Measurements from ENCODE around the gene UBE2F. TPM values are rescaled to one million over a fixed set of nuclear protein-coding genes. Genes with fewer than 3 reads are reported as not detected.
A peak's percentile ranks its signal among the peaks of the same experiment; 100 is the strongest.

UBE2F gene
- total RNA-seq, 5 donors from 2014 or later (not counting 1 experiment from before 2014, with no cell fraction given): 35.1 to 53.6 (median 37.3) TPM

- H3K4me1 ChIP-seq (ENCODE audit: control insufficient read depth in 1 of 2, extremely low read depth in 1 of 2, insufficient read depth in 2 of 2, low read length in 2 of 2): peaks cover 0 to 14% of the 10 kb centered on the region in 2 experiments
- no peaks in the 10 kb centered on the region for H3K36me3 ChIP-seq (ENCODE audit: control insufficient read depth in 2 of 2, extremely low read depth in 1 of 2, insufficient read depth in 1 of 2, low read length in 1 of 2)
- POLR2A ChIA-PET: no interaction called here
- CTCF ChIA-PET: interaction anchor here (0.7 kb wide), 2 partner anchors 153 to 358 kb away, joined by 3 to 11 read pairs; no protein-coding TSS in a partner anchor
- Mint-ChIP-seq H3K9me3 (peaks cover 0 to 4% (median 0%) of the 10 kb centered on the region in 3 donors), H3K27me3 (peaks cover 0 to 10% of the 10 kb centered on the region in 2 donors), H3K27ac (no peak overlapping the region), H3K4me1 (peaks cover 5 to 18% (median 7%) of the 10 kb centered on the region in 3 donors), H3K4me3 (no peak overlapping the region), H3K36me3 (no peaks in the 10 kb centered on the region)
- no CpG with 5 or more reads among the region's 3 CpGs for WGBS (ENCODE audit: insufficient coverage)
- ATAC-seq (replicated peaks in 1 of 4) (no peak), DNase-seq (no peak)
- peaks cover 0 to 20% of the 10 kb centered on the region in 2 experiments for H3K27me3 ChIP-seq (replicated peaks in 1 of 2; ENCODE audit: control insufficient read depth in 2 of 2, extremely low read depth in 1 of 2, insufficient read depth in 2 of 2, low read length in 1 of 2)
- no peak overlapping the region for H3K27ac ChIP-seq (ENCODE audit: low read length)
- no peak overlapping the region for H3K4me3 ChIP-seq (ENCODE audit: control insufficient read depth in 1 of 2, extremely low read depth in 1 of 2, low read length in 1 of 2)
- H3K9me3 ChIP-seq: no peaks in the 10 kb centered on the region
Measured at GRCh38 chr2:237951878-237952277, 14.9 kb upstream of the UBE2F start.

GRCh38 chr2:237952851-237953250, 14.0 kb upstream of the UBE2F start:
- H3K27ac Mint-ChIP-seq: no peak overlapping the region
- H3K4me1 Mint-ChIP-seq: peaks cover 8 to 21% (median 8%) of the 10 kb centered on the region in 3 donors
- Histone ChIP-seq H3K36me3 (ENCODE audit: control insufficient read depth in 2 of 2, extremely low read depth in 1 of 2, insufficient read depth in 1 of 2, low read length in 1 of 2) (no peaks in the 10 kb centered on the region), H3K4me3 (ENCODE audit: control insufficient read depth in 1 of 2, extremely low read depth in 1 of 2, low read length in 1 of 2) (no peak overlapping the region), H3K27me3 (replicated peaks in 1 of 2; ENCODE audit: control insufficient read depth in 2 of 2, extremely low read depth in 1 of 2, insufficient read depth in 2 of 2, low read length in 1 of 2) (peaks cover 0 to 21% of the 10 kb centered on the region in 2 experiments), H3K9me3 (no peaks in the 10 kb centered on the region), H3K27ac (ENCODE audit: low read length) (no peak overlapping the region), H3K4me1 (ENCODE audit: control insufficient read depth in 1 of 2, extremely low read depth in 1 of 2, insufficient read depth in 2 of 2, low read length in 2 of 2) (peaks cover 0 to 14% of the 10 kb centered on the region in 2 experiments)
- no peak for DNase-seq
- H3K9me3 Mint-ChIP-seq: no peaks in the 10 kb centered on the region
- ChIA-PET CTCF (no interaction called here), POLR2A (no interaction called here)
- peaks cover 3 to 20% of the 10 kb centered on the region in 2 donors for H3K27me3 Mint-ChIP-seq
- H3K4me3 Mint-ChIP-seq: no peak overlapping the region
- WGBS (ENCODE audit: insufficient coverage): no CpG with 5 or more reads among the region's 2 CpGs
- H3K36me3 Mint-ChIP-seq: no peaks in the 10 kb centered on the region
- ATAC-seq (replicated peaks in 1 of 4): no peak

- ChIA-PET POLR2A (no interaction called here), CTCF (no interaction called here)
- no peaks in the 10 kb centered on the region for H3K9me3 ChIP-seq
- DNase-seq (peak in 2 of 35 experiments; percentile 8 to 23), ATAC-seq (replicated peaks in 1 of 4) (peak; percentile 27 to 58 (median 42))
- Mint-ChIP-seq H3K27me3 (peaks cover 3 to 21% of the 10 kb centered on the region in 2 donors), H3K9me3 (no peaks in the 10 kb centered on the region), H3K4me3 (no peak overlapping the region), H3K36me3 (no peaks in the 10 kb centered on the region), H3K27ac (no peak overlapping the region), H3K4me1 (peaks cover 8 to 21% (median 8%) of the 10 kb centered on the region in 3 donors)
- H3K4me3 ChIP-seq (ENCODE audit: control insufficient read depth in 1 of 2, extremely low read depth in 1 of 2, low read length in 1 of 2): peak overlapping the region in 1 of 2 donors; percentile 35
- peaks cover 0 to 21% of the 10 kb centered on the region in 2 experiments for H3K27me3 ChIP-seq (replicated peaks in 1 of 2; ENCODE audit: control insufficient read depth in 2 of 2, extremely low read depth in 1 of 2, insufficient read depth in 2 of 2, low read length in 1 of 2)
- H3K27ac ChIP-seq (ENCODE audit: low read length): no peak overlapping the region
- WGBS (ENCODE audit: insufficient coverage): 20% methylated on average over 59 of the region's 64 CpGs
- peaks cover 0 to 14% of the 10 kb centered on the region in 2 experiments for H3K4me1 ChIP-seq (ENCODE audit: control insufficient read depth in 1 of 2, extremely low read depth in 1 of 2, insufficient read depth in 2 of 2, low read length in 2 of 2)
- no peaks in the 10 kb centered on the region for H3K36me3 ChIP-seq (ENCODE audit: control insufficient read depth in 2 of 2, extremely low read depth in 1 of 2, insufficient read depth in 1 of 2, low read length in 1 of 2)
Measured at GRCh38 chr2:237955640-237956401, 11.0 kb upstream of the UBE2F start.

- DNase-seq (no peak), ATAC-seq (replicated peaks in 1 of 4) (peak in 2 of 4 experiments; percentile 27 to 29)
- Mint-ChIP-seq H3K27me3 (peaks cover 3 to 21% of the 10 kb centered on the region in 2 donors), H3K27ac (no peak overlapping the region), H3K36me3 (no peaks in the 10 kb centered on the region), H3K4me1 (peaks cover 8 to 21% (median 8%) of the 10 kb centered on the region in 3 donors), H3K4me3 (no peak overlapping the region), H3K9me3 (no peaks in the 10 kb centered on the region)
- WGBS (ENCODE audit: insufficient coverage): 11% methylated on average over 16 of the region's 23 CpGs
- no peaks in the 10 kb centered on the region for H3K36me3 ChIP-seq (ENCODE audit: control insufficient read depth in 2 of 2, extremely low read depth in 1 of 2, insufficient read depth in 1 of 2, low read length in 1 of 2)
- H3K9me3 ChIP-seq: no peaks in the 10 kb centered on the region
- ChIA-PET POLR2A (no interaction called here), CTCF (no interaction called here)
- peak overlapping the region in 1 of 2 donors; percentile 35 for H3K4me3 ChIP-seq (ENCODE audit: control insufficient read depth in 1 of 2, extremely low read depth in 1 of 2, low read length in 1 of 2)
- peaks cover 0 to 14% of the 10 kb centered on the region in 2 experiments for H3K4me1 ChIP-seq (ENCODE audit: control insufficient read depth in 1 of 2, extremely low read depth in 1 of 2, insufficient read depth in 2 of 2, low read length in 2 of 2)
- H3K27ac ChIP-seq (ENCODE audit: low read length): no peak overlapping the region
- peaks cover 0 to 21% of the 10 kb centered on the region in 2 experiments for H3K27me3 ChIP-seq (replicated peaks in 1 of 2; ENCODE audit: control insufficient read depth in 2 of 2, extremely low read depth in 1 of 2, insufficient read depth in 2 of 2, low read length in 1 of 2)
Measured at GRCh38 chr2:237956402-237956736, 10.4 kb upstream of the UBE2F start.

- CTCF ChIA-PET: interaction anchor here in 1 of 2 donors (0.6 kb wide), 1 partner anchor 191 kb away, joined by 3 read pairs; no protein-coding TSS in a partner anchor
- ATAC-seq (replicated peaks in 1 of 4) (no peak), DNase-seq (no peak)
- Histone ChIP-seq H3K4me3 (ENCODE audit: control insufficient read depth in 1 of 2, extremely low read depth in 1 of 2, low read length in 1 of 2) (no peak overlapping the region), H3K36me3 (ENCODE audit: control insufficient read depth in 2 of 2, extremely low read depth in 1 of 2, insufficient read depth in 1 of 2, low read length in 1 of 2) (no peaks in the 10 kb centered on the region), H3K27me3 (replicated peaks in 1 of 2; ENCODE audit: control insufficient read depth in 2 of 2, extremely low read depth in 1 of 2, insufficient read depth in 2 of 2, low read length in 1 of 2) (peaks cover 0 to 3% of the 10 kb centered on the region in 2 experiments), H3K9me3 (no peaks in the 10 kb centered on the region), H3K27ac (ENCODE audit: low read length) (no peak overlapping the region), H3K4me1 (ENCODE audit: control insufficient read depth in 1 of 2, extremely low read depth in 1 of 2, insufficient read depth in 2 of 2, low read length in 2 of 2) (peaks cover 2 to 9% of the 10 kb centered on the region in 2 experiments)
- peaks cover 2% of the 10 kb centered on the region for H3K36me3 Mint-ChIP-seq
- peaks cover 3 to 13% of the 10 kb centered on the region in 2 donors for H3K27me3 Mint-ChIP-seq
- POLR2A ChIA-PET: no interaction called here
- peaks cover 0 to 8% (median 5%) of the 10 kb centered on the region in 3 donors for H3K9me3 Mint-ChIP-seq
- no peak overlapping the region for H3K4me3 Mint-ChIP-seq
- peaks cover 9 to 14% (median 14%) of the 10 kb centered on the region in 3 donors for H3K4me1 Mint-ChIP-seq
- H3K27ac Mint-ChIP-seq: no peak overlapping the region
- 88% methylated on average over 4 of the region's 5 CpGs for WGBS (ENCODE audit: insufficient coverage)
Measured at GRCh38 chr2:237961637-237962036, 5.2 kb upstream of the UBE2F start.

GRCh38 chr2:237962432-237963084, 4.3 kb upstream of the UBE2F start:
- ChIA-PET CTCF (no interaction called here), POLR2A (no interaction called here)
- Histone ChIP-seq H3K4me1 (ENCODE audit: control insufficient read depth in 1 of 2, extremely low read depth in 1 of 2, insufficient read depth in 2 of 2, low read length in 2 of 2) (peaks cover 2 to 11% of the 10 kb centered on the region in 2 experiments), H3K27ac (ENCODE audit: low read length) (no peak overlapping the region), H3K36me3 (ENCODE audit: control insufficient read depth in 2 of 2, extremely low read depth in 1 of 2, insufficient read depth in 1 of 2, low read length in 1 of 2) (no peaks in the 10 kb centered on the region), H3K27me3 (replicated peaks in 1 of 2; ENCODE audit: control insufficient read depth in 2 of 2, extremely low read depth in 1 of 2, insufficient read depth in 2 of 2, low read length in 1 of 2) (no peaks in the 10 kb centered on the region), H3K9me3 (no peaks in the 10 kb centered on the region), H3K4me3 (ENCODE audit: control insufficient read depth in 1 of 2, extremely low read depth in 1 of 2, low read length in 1 of 2) (no peak overlapping the region)
- Mint-ChIP-seq H3K36me3 (peaks cover 2% of the 10 kb centered on the region), H3K4me1 (peaks cover 4 to 7% (median 7%) of the 10 kb centered on the region in 3 donors), H3K4me3 (no peak overlapping the region), H3K27me3 (peaks cover 0 to 4% of the 10 kb centered on the region in 2 donors), H3K9me3 (peaks cover 0 to 8% (median 5%) of the 10 kb centered on the region in 3 donors), H3K27ac (no peak overlapping the region)
- no peak for ATAC-seq (replicated peaks in 1 of 4)
- DNase-seq: no peak
- 94% methylated on average over 4 of the region's 5 CpGs for WGBS (ENCODE audit: insufficient coverage)
